HEK293 (cell line): Measurements from ENCODE around the gene WLS.

Source experiments
- BCL11A ChIP-seq: fragments of 450-650 bp; formaldehyde crosslinking; IDR thresholded peaks from 2 replicates; pipeline ENCODE4 v1.5.1; 2016; ENCODE audit warnings: low read depth, missing biosample characterization, missing genetic modification characterization
- GLI4 ChIP-seq: fragments of 450-650 bp; formaldehyde crosslinking; IDR thresholded peaks from 2 replicates; pipeline ENCODE4 v1.5.1; 2016; ENCODE audit warnings: missing biosample characterization, missing genetic modification characterization
- IKZF3 ChIP-seq: fragments of 450-650 bp; IDR thresholded peaks from 2 replicates; pipeline ENCODE4 v1.5.0; 2018; ENCODE audit warnings: missing biosample characterization, mild to moderate bottlenecking, missing genetic modification characterization, moderate library complexity
- KLF10 ChIP-seq: fragments of 450-650 bp; IDR thresholded peaks from 2 replicates; pipeline ENCODE4 v1.5.1; 2018; ENCODE audit warnings: missing biosample characterization, mild to moderate bottlenecking, missing genetic modification characterization
- KLF9 ChIP-seq: fragments of 450-650 bp; formaldehyde crosslinking; IDR thresholded peaks from 2 replicates; pipeline ENCODE4 v1.5.1; 2016; ENCODE audit warnings: missing biosample characterization, missing genetic modification characterization, low read depth
- MYNN ChIP-seq: fragments of 450-650 bp; formaldehyde crosslinking; IDR thresholded peaks from 2 replicates; pipeline ENCODE4 v1.5.1; 2016; ENCODE audit warnings: missing biosample characterization, missing genetic modification characterization, borderline replicate concordance
- SP2 ChIP-seq: fragments of 450-650 bp; formaldehyde crosslinking; IDR thresholded peaks from 2 replicates; pipeline ENCODE4 v1.5.1; 2016; ENCODE audit warnings: missing biosample characterization, missing genetic modification characterization
- SP3 ChIP-seq: fragments of 450-650 bp; formaldehyde crosslinking; IDR thresholded peaks from 2 replicates; pipeline ENCODE4 v1.5.1; 2016; ENCODE audit warnings: missing biosample characterization, missing genetic modification characterization
- TCF7L2 ChIP-seq: IDR thresholded peaks from 2 replicates; pipeline ENCODE4 v1.6.1; 2011; ENCODE audit warnings: low read depth, mild to moderate bottlenecking, inconsistent platforms, low read length, moderate library complexity, borderline replicate concordance
- TRIM28 ChIP-seq: IDR thresholded peaks from 2 replicates; pipeline ENCODE4 v1.6.1; 2011; ENCODE audit warnings: low read length, control low read depth, borderline replicate concordance
- ZBTB17 ChIP-seq: fragments of 450-650 bp; formaldehyde crosslinking; IDR thresholded peaks from 2 replicates; pipeline ENCODE4 v1.5.1; 2016; ENCODE audit warnings: missing biosample characterization, missing genetic modification characterization
- ZNF146 ChIP-seq: fragments of 450-650 bp; formaldehyde crosslinking; IDR thresholded peaks from 2 replicates; pipeline ENCODE4 v1.5.1; 2016; ENCODE audit warnings: missing biosample characterization, missing genetic modification characterization
- ZNF221 ChIP-seq: fragments of 450-650 bp; formaldehyde crosslinking; IDR thresholded peaks from 2 replicates; pipeline ENCODE4 v1.5.1; 2017; ENCODE audit warnings: missing biosample characterization, missing genetic modification characterization, borderline replicate concordance
- ZNF223 ChIP-seq: fragments of 450-650 bp; formaldehyde crosslinking; IDR thresholded peaks from 2 replicates; pipeline ENCODE4 v1.5.1; 2016; ENCODE audit warnings: missing biosample characterization, missing genetic modification characterization
- ZNF239 ChIP-seq: fragments of 450-650 bp; formaldehyde crosslinking; IDR thresholded peaks from 2 replicates; pipeline ENCODE4 v1.5.1; 2016; ENCODE audit warnings: missing biosample characterization, missing genetic modification characterization
- ZNF248 ChIP-seq: fragments of 450-650 bp; formaldehyde crosslinking; IDR thresholded peaks from 2 replicates; pipeline ENCODE4 v1.5.1; 2017; ENCODE audit warnings: missing biosample characterization, missing genetic modification characterization
- ZNF324 ChIP-seq: fragments of 450-650 bp; formaldehyde crosslinking; IDR thresholded peaks from 2 replicates; pipeline ENCODE4 v1.5.1; 2016; ENCODE audit warnings: missing biosample characterization, missing genetic modification characterization
- ZNF350 ChIP-seq: fragments of 450-650 bp; formaldehyde crosslinking; IDR thresholded peaks from 2 replicates; pipeline ENCODE4 v1.5.0; 2017; ENCODE audit warnings: missing biosample characterization, mild to moderate bottlenecking, missing genetic modification characterization
- ZNF354C ChIP-seq: fragments of 450-650 bp; formaldehyde crosslinking; IDR thresholded peaks from 2 replicates; pipeline ENCODE4 v1.5.1; 2016; ENCODE audit warnings: missing biosample characterization, missing genetic modification characterization, low read depth, borderline replicate concordance
- ZNF37A ChIP-seq: fragments of 450-650 bp; IDR thresholded peaks from 2 replicates; pipeline ENCODE4 v1.5.1; 2018; ENCODE audit warnings: missing biosample characterization, missing genetic modification characterization
- ZNF426 ChIP-seq: fragments of 450-650 bp; formaldehyde crosslinking; IDR thresholded peaks from 2 replicates; pipeline ENCODE4 v1.5.1; 2017; ENCODE audit warnings: missing biosample characterization, missing genetic modification characterization, mild to moderate bottlenecking, inconsistent platforms, moderate library complexity
- ZNF48 ChIP-seq: fragments of 450-650 bp; formaldehyde crosslinking; IDR thresholded peaks from 2 replicates; pipeline ENCODE4 v1.5.1; 2016; ENCODE audit warnings: missing biosample characterization, missing genetic modification characterization
- ZNF530 ChIP-seq: fragments of 450-650 bp; formaldehyde crosslinking; IDR thresholded peaks from 2 replicates; pipeline ENCODE4 v1.5.1; 2016; ENCODE audit warnings: low read depth, missing biosample characterization, missing genetic modification characterization
- ZNF544 ChIP-seq: fragments of 450-650 bp; formaldehyde crosslinking; IDR thresholded peaks from 2 replicates; pipeline ENCODE4 v1.5.0; 2017; ENCODE audit warnings: missing biosample characterization, missing genetic modification characterization
- ZNF549 ChIP-seq: fragments of 450-650 bp; IDR thresholded peaks from 2 replicates; pipeline ENCODE4 v1.5.1; 2018; ENCODE audit warnings: missing biosample characterization, missing genetic modification characterization, mild to moderate bottlenecking, inconsistent platforms, moderate library complexity
- ZNF626 ChIP-seq: fragments of 450-650 bp; sonication (Bioruptor Pico); formaldehyde crosslinking; IDR thresholded peaks from 2 replicates; pipeline ENCODE4 v1.5.1; 2018; ENCODE audit warnings: missing biosample characterization, missing genetic modification characterization, inconsistent platforms
- ZNF837 ChIP-seq: fragments of 450-650 bp; formaldehyde crosslinking; IDR thresholded peaks from 2 replicates; pipeline ENCODE4 v1.5.1; 2016; ENCODE audit warnings: missing biosample characterization, missing genetic modification characterization
- ZNF843 ChIP-seq: fragments of 450-650 bp; formaldehyde crosslinking; IDR thresholded peaks from 2 replicates; pipeline ENCODE4 v1.5.1; 2016; ENCODE audit warnings: missing biosample characterization, missing genetic modification characterization
- ZXDB ChIP-seq: fragments of 450-650 bp; formaldehyde crosslinking; IDR thresholded peaks from 2 replicates; pipeline ENCODE4 v1.5.1; 2016; ENCODE audit warnings: missing biosample characterization, missing genetic modification characterization
- TF ChIP-seq, protein P1 (sequence below): fragments of 450-650 bp; formaldehyde crosslinking; optimal IDR thresholded peaks from 2 replicates; pipeline ENCODE3; 2016; ENCODE audit warnings: missing biosample characterization, mild to moderate bottlenecking, missing genetic modification characterization
- TF ChIP-seq, protein P2 (sequence below): fragments of 450-650 bp; formaldehyde crosslinking; IDR thresholded peaks from 2 replicates; pipeline ENCODE4 v1.5.1; 2016; ENCODE audit warnings: missing biosample characterization, missing genetic modification characterization, borderline replicate concordance
- TF ChIP-seq, protein P3 (sequence below): fragments of 450-650 bp; formaldehyde crosslinking; IDR thresholded peaks from 2 replicates; pipeline ENCODE4 v1.5.1; 2017; ENCODE audit warnings: missing biosample characterization, mild to moderate bottlenecking, missing genetic modification characterization, moderate library complexity
- TF ChIP-seq, protein P4 (sequence below): fragments of 450-650 bp; formaldehyde crosslinking; IDR thresholded peaks from 2 replicates; pipeline ENCODE4 v1.5.1; 2016; ENCODE audit warnings: missing biosample characterization, missing genetic modification characterization

WLS gene

DNA sequence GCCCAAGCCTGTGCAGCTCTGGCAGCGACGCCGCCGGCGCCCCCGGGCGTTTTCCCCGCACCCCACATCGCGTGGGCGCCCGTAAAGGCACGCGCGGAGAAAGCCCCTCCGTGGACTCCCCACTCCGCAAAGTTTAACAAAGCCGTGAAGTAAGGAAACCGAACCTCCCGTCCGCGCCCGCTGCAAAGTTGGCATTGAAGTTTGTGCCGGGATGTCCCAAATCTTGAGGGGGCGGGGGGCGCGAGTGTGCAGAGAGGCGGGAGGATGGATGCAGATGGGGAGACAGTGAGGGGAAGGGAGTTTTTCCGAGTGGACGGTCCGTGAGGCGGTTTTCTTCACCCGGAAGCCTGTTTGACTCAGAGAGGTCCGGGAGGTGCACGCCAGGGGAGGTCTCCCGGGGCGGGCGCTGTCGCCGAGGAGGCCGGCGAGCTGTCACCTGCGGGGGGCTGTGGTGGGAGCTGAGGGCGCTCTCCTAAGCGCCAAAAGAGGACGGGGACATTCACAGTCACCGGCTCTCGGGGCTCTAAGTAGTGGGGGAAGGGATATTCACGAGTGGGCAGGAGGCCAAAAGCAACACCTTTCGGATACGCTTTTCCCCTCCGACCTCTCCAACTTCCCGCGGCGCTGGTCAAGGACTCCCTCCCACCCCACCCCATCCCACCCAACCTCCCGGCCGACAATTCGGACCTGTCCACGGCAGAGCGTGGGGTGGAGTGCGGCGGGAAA is 1.3 kb downstream of the WLS start (continued):
- no peak for TF ChIP-seq ZNF239 (tag by site-specific recombination)
- no peak for TF ChIP-seq TCF7L2
- no peak for TF ChIP-seq ZNF626 (tag by site-specific recombination)
- no peak for TF ChIP-seq MYNN
- TF ChIP-seq ZNF248 (tag by site-specific recombination), result no peak
- no peak for TF ChIP-seq ZNF354C (tag by site-specific recombination)
- TF ChIP-seq ZNF324, result no peak
- no peak for TF ChIP-seq ZNF837 (tag by site-specific recombination)
- TF ChIP-seq BCL11A (tag by site-specific recombination), result no peak
- TF ChIP-seq ZNF426 (tag by site-specific recombination), result no peak
- no peak for TF ChIP-seq ZNF549 (tag by site-specific recombination)
- TF ChIP-seq ZNF843 (tag by site-specific recombination), result no peak
- TF ChIP-seq ZNF146, result no peak
- peak; percentile 54 for TF ChIP-seq SP3
- no peak for TF ChIP-seq ZNF48 (tag by site-specific recombination)
- TF ChIP-seq, protein P1, sequence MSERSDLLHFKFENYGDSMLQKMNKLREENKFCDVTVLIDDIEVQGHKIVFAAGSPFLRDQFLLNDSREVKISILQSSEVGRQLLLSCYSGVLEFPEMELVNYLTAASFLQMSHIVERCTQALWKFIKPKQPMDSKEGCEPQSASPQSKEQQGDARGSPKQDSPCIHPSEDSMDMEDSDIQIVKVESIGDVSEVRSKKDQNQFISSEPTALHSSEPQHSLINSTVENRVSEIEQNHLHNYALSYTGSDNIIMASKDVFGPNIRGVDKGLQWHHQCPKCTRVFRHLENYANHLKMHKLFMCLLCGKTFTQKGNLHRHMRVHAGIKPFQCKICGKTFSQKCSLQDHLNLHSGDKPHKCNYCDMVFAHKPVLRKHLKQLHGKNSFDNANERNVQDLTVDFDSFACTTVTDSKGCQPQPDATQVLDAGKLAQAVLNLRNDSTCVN (tag by site-specific recombination), result peak; percentile 49
- no peak for TF ChIP-seq ZNF350 (tag by site-specific recombination)
- TF ChIP-seq IKZF3 (tag by site-specific recombination), result no peak
- TF ChIP-seq ZNF223, result no peak
- no peak for TF ChIP-seq ZNF530 (tag by site-specific recombination)
- TF ChIP-seq GLI4 (tag by site-specific recombination), result no peak
- no peak for TF ChIP-seq ZNF544 (tag by site-specific recombination)
- no peak for TF ChIP-seq ZNF37A (tag by site-specific recombination)
- TF ChIP-seq, protein P2, sequence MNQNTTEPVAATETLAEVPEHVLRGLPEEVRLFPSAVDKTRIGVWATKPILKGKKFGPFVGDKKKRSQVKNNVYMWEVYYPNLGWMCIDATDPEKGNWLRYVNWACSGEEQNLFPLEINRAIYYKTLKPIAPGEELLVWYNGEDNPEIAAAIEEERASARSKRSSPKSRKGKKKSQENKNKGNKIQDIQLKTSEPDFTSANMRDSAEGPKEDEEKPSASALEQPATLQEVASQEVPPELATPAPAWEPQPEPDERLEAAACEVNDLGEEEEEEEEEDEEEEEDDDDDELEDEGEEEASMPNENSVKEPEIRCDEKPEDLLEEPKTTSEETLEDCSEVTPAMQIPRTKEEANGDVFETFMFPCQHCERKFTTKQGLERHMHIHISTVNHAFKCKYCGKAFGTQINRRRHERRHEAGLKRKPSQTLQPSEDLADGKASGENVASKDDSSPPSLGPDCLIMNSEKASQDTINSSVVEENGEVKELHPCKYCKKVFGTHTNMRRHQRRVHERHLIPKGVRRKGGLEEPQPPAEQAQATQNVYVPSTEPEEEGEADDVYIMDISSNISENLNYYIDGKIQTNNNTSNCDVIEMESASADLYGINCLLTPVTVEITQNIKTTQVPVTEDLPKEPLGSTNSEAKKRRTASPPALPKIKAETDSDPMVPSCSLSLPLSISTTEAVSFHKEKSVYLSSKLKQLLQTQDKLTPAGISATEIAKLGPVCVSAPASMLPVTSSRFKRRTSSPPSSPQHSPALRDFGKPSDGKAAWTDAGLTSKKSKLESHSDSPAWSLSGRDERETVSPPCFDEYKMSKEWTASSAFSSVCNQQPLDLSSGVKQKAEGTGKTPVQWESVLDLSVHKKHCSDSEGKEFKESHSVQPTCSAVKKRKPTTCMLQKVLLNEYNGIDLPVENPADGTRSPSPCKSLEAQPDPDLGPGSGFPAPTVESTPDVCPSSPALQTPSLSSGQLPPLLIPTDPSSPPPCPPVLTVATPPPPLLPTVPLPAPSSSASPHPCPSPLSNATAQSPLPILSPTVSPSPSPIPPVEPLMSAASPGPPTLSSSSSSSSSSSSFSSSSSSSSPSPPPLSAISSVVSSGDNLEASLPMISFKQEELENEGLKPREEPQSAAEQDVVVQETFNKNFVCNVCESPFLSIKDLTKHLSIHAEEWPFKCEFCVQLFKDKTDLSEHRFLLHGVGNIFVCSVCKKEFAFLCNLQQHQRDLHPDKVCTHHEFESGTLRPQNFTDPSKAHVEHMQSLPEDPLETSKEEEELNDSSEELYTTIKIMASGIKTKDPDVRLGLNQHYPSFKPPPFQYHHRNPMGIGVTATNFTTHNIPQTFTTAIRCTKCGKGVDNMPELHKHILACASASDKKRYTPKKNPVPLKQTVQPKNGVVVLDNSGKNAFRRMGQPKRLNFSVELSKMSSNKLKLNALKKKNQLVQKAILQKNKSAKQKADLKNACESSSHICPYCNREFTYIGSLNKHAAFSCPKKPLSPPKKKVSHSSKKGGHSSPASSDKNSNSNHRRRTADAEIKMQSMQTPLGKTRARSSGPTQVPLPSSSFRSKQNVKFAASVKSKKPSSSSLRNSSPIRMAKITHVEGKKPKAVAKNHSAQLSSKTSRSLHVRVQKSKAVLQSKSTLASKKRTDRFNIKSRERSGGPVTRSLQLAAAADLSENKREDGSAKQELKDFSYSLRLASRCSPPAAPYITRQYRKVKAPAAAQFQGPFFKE, result no peak
- TF ChIP-seq SP2 (tag by site-specific recombination), result peak; percentile 49
- TF ChIP-seq KLF9, result no peak; the same call in 1 of the 2 replicates
- no peak for TF ChIP-seq ZXDB (tag by site-specific recombination)
- TF ChIP-seq, protein P3, sequence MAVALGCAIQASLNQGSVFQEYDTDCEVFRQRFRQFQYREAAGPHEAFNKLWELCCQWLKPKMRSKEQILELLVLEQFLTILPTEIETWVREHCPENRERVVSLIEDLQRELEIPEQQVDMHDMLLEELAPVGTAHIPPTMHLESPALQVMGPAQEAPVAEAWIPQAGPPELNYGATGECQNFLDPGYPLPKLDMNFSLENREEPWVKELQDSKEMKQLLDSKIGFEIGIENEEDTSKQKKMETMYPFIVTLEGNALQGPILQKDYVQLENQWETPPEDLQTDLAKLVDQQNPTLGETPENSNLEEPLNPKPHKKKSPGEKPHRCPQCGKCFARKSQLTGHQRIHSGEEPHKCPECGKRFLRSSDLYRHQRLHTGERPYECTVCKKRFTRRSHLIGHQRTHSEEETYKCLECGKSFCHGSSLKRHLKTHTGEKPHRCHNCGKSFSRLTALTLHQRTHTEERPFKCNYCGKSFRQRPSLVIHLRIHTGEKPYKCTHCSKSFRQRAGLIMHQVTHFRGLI (tag by site-specific recombination), result no peak
- no peak for TF ChIP-seq ZNF221 (tag by site-specific recombination)
- no peak for TF ChIP-seq KLF10 (tag by site-specific recombination)
- TF ChIP-seq ZBTB17 (tag by site-specific recombination), result no peak
- TF ChIP-seq TRIM28, result no peak
- TF ChIP-seq, protein P4, sequence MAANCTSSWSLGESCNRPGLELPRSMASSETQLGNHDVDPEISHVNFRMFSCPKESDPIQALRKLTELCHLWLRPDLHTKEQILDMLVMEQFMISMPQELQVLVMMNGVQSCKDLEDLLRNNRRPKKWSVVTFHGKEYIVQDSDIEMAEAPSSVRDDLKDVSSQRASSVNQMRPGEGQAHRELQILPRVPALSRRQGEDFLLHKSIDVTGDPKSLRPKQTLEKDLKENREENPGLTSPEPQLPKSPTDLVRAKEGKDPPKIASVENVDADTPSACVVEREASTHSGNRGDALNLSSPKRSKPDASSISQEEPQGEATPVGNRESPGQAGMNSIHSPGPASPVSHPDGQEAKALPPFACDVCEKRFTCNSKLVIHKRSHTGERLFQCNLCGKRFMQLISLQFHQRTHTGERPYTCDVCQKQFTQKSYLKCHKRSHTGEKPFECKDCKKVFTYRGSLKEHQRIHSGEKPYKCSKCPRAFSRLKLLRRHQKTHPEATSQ (tag by site-specific recombination), result no peak
